Keratinocyte (primary cell): ENCODE measurements around the gene STRIP1. TPM values are rescaled to one million over a fixed set of nuclear protein-coding genes. Genes with fewer than 3 reads are reported as not detected.

Experiments
- DNase-seq: peaks from one replicate; pipeline ENCODE4 v3.0.0-alpha.2; 2011; ENCODE audit warnings: low read depth, missing footprints, low spot score
- FAIRE-seq: peaks from 2 replicates; lab custom pipeline; 2011; peaks lifted over from hg19 to GRCh38; lab: Jason Lieb, UNC
- H2AFZ ChIP-seq: 2 replicates; pipeline ENCODE4 v1.6.0; 2012; ENCODE audit warnings: low read length, control low read depth, inconsistent platforms; ENCODE audit not compliant: control insufficient read depth
- H3K27ac ChIP-seq: 2 replicates; pipeline ENCODE4 v1.5.1; 2011; ENCODE audit warnings: low read length; ENCODE audit not compliant: control insufficient read depth, insufficient read depth
- H3K27me3 ChIP-seq: 3 replicates; pipeline ENCODE4 v1.6.0; 2011; ENCODE audit warnings: low read length; ENCODE audit not compliant: control insufficient read depth, insufficient read depth; ENCODE audit errors: extremely low read depth
- H3K36me3 ChIP-seq, 2 experiments: 2 replicates in 1 of 2; 3 replicates in 1 of 2; pipeline ENCODE4 v1.5.1; 2011; ENCODE audit warnings: low read length in 2 of 2, mild to moderate bottlenecking in 1 of 2; ENCODE audit not compliant: control insufficient read depth in 2 of 2, insufficient read depth in 2 of 2; ENCODE audit errors: extremely low read depth in 1 of 2
- H3K4me1 ChIP-seq: 3 replicates; pipeline ENCODE4 v1.5.1; 2011; ENCODE audit warnings: low read length; ENCODE audit not compliant: control insufficient read depth, insufficient read depth; ENCODE audit errors: extremely low read depth
- H3K4me2 ChIP-seq: 3 replicates; pipeline ENCODE4 v1.6.0; 2011; ENCODE audit warnings: low read depth, low read length; ENCODE audit not compliant: control insufficient read depth, insufficient read depth; ENCODE audit errors: extremely low read depth
- H3K4me3 ChIP-seq, 3 experiments: fragments of 200-600 bp in 1 of 3; sonication (generic) in 1 of 3; 2 replicates in 2 of 3; 3 replicates in 1 of 3; pipeline ENCODE4 v1.5.1; 2011 to 2016; ENCODE audit warnings: low read length in 3 of 3, mild to moderate bottlenecking in 3 of 3, control low read depth in 2 of 3, inconsistent platforms in 1 of 3, low read depth in 1 of 3, mixed read lengths in 1 of 3, mixed run types in 1 of 3, moderate library complexity in 1 of 3; ENCODE audit not compliant: control insufficient read depth in 2 of 3, insufficient read depth in 2 of 3; ENCODE audit errors: extremely low read depth in 1 of 3
- H3K79me2 ChIP-seq: 2 replicates; pipeline ENCODE4 v1.6.0; 2012; ENCODE audit warnings: low read length; ENCODE audit not compliant: control insufficient read depth, insufficient read depth
- H3K9ac ChIP-seq: 3 replicates; pipeline ENCODE4 v1.6.0; 2011; ENCODE audit warnings: low read length; ENCODE audit not compliant: control insufficient read depth, insufficient read depth; ENCODE audit errors: extremely low read depth
- H3K9me1 ChIP-seq: 3 replicates; pipeline ENCODE4 v1.6.0; 2011; ENCODE audit warnings: low read length; ENCODE audit not compliant: control insufficient read depth, insufficient read depth; ENCODE audit errors: extremely low read depth
- H3K9me3 ChIP-seq: 2 replicates; pipeline ENCODE4 v1.5.1; 2012; ENCODE audit warnings: low read depth, low read length; ENCODE audit not compliant: control insufficient read depth
- H4K20me1 ChIP-seq: 3 replicates; pipeline ENCODE4 v1.6.0; 2011; ENCODE audit warnings: low read length; ENCODE audit not compliant: control insufficient read depth, insufficient read depth; ENCODE audit errors: extremely low read depth
- EZH2 ChIP-seq: IDR thresholded peaks from one replicate; pipeline ENCODE4 v1.6.1; 2012; ENCODE audit warnings: inconsistent platforms, mild to moderate bottlenecking, low read length, moderate library complexity
- dilution Hi-C: fragments of 300-500 bp; cut with MboI; formaldehyde crosslinking; loops from one replicate; pipeline ENCODE4 v1.7.0; 2020; ENCODE audit warnings: low sequenced_read_pairs; ENCODE audit not compliant: extremely low pct_ligation_motif_present
- polyA plus RNA-seq, 5 experiments: library from polyadenylated mRNA; depleted of rRNA in 3 of 5; stranded (reverse) in 3 of 5; stranded (forward) in 1 of 5; unstranded in 1 of 5; fragments of >200 nt; gene quantifications; 1 replicate in 1 of 5; 2 replicates in 3 of 5; 3 replicates in 1 of 5; pipeline versions ENCODE4 v1.2.1 to v1.2.3, GENCODE V29; 2011 to 2012; ENCODE audit warnings: missing spikeins in 2 of 5, low read depth in 1 of 5, low replicate concordance in 1 of 5
- TF ChIP-seq, protein P1 (sequence below), 3 experiments: IDR thresholded peaks in 1 of 3; conservative IDR thresholded peaks in 1 of 3; optimal IDR thresholded peaks in 1 of 3; 2 replicates in 2 of 3; 3 replicates in 1 of 3; pipeline versions ENCODE3 to v1.5.1; 2011; ENCODE audit warnings: low read length in 3 of 3, mild to moderate bottlenecking in 3 of 3, moderate library complexity in 2 of 3, control low read depth in 1 of 3, inconsistent platforms in 1 of 3; ENCODE audit not compliant: insufficient read depth in 2 of 3; ENCODE audit errors: extremely low read depth in 1 of 3

STRIP1 gene
- polyA plus RNA-seq, 1 donor (not counting 4 experiments of a cell fraction or from before 2014, with no cell fraction given), result 24.6 TPM

- Histone ChIP-seq H3K9ac (no peak overlapping the region), H3K4me3 (no peak overlapping the region), H3K27ac (no peak overlapping the region), H3K9me1 (peaks cover 3% of the 10 kb centered on the region), H3K27me3 (no peaks in the 10 kb centered on the region), H2AFZ (no peak overlapping the region), H3K4me2 (no peak overlapping the region), H3K36me3 (peaks cover 0 to 3% of the 10 kb centered on the region in 2 experiments), H3K4me1 (no peaks in the 10 kb centered on the region), H3K79me2 (peaks cover 46% of the 10 kb centered on the region), H3K9me3 (no peaks in the 10 kb centered on the region), H4K20me1 (no peaks in the 10 kb centered on the region)
- dilution Hi-C loops, result no loop called here
- TF ChIP-seq EZH2, result no peak
- TF ChIP-seq, protein P1, sequence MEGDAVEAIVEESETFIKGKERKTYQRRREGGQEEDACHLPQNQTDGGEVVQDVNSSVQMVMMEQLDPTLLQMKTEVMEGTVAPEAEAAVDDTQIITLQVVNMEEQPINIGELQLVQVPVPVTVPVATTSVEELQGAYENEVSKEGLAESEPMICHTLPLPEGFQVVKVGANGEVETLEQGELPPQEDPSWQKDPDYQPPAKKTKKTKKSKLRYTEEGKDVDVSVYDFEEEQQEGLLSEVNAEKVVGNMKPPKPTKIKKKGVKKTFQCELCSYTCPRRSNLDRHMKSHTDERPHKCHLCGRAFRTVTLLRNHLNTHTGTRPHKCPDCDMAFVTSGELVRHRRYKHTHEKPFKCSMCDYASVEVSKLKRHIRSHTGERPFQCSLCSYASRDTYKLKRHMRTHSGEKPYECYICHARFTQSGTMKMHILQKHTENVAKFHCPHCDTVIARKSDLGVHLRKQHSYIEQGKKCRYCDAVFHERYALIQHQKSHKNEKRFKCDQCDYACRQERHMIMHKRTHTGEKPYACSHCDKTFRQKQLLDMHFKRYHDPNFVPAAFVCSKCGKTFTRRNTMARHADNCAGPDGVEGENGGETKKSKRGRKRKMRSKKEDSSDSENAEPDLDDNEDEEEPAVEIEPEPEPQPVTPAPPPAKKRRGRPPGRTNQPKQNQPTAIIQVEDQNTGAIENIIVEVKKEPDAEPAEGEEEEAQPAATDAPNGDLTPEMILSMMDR (optimal IDR thresholded peaks at IDR 0.05 in 1 of 3, IDR thresholded peaks at IDR 0.05 in 1 of 3, conservative IDR thresholded peaks at IDR 0.05 in 1 of 3; ENCODE audit: extremely low read depth in 1 of 3, insufficient read depth in 2 of 3, low read length in 3 of 3), result no peak
- DNase-seq, result no peak
- no peak for FAIRE-seq
Measured at GRCh38 chr1:109996476-109996875, 37.9 kb upstream of the STRIP1 start.

DNA sequence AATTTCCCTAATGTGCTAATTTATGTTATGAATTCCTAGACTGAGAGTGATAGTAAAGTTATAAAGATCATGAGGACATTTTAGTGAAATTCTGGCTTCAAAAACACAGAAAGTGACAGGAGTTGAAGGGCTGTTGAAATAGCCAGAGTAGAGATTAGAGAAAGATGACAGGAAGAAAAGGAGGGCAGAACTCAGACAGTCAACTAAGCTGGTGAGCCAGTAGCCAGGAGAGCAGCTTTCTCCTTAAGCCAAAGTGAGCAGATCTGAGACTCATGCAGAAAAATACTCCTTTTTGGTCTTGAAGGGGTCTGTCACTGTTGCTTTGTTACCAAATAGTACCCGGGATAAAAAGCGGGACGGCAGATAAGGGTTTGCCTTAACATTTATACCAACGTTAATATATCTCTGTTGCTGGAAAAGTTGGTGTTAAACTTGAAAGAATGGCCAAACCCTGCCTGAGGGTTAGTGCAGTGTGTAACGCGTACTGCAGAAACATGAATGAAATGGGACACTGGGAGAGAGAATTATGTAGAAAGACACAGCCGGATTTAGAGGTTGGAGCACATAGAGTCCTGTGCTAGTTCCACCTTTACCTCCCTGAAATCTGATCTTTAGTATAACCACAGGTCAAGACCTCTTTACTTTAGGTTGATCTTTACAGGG is 37.1 kb upstream of the STRIP1 start:
- no peak for FAIRE-seq
- TF ChIP-seq, protein P1 (optimal IDR thresholded peaks at IDR 0.05 in 1 of 3, IDR thresholded peaks at IDR 0.05 in 1 of 3, conservative IDR thresholded peaks at IDR 0.05 in 1 of 3; ENCODE audit: extremely low read depth in 1 of 3, insufficient read depth in 2 of 3, low read length in 3 of 3), result no peak
- no peak for TF ChIP-seq EZH2
- no peak for DNase-seq
- Histone ChIP-seq H3K4me2 (no peak overlapping the region), H3K79me2 (peaks cover 44% of the 10 kb centered on the region), H3K27ac (no peak overlapping the region), H2AFZ (no peak overlapping the region), H3K4me3 (no peak overlapping the region), H3K4me1 (peaks cover 2% of the 10 kb centered on the region), H3K9me3 (no peaks in the 10 kb centered on the region), H3K27me3 (no peaks in the 10 kb centered on the region), H3K9ac (no peak overlapping the region), H3K9me1 (peaks cover 3% of the 10 kb centered on the region), H4K20me1 (no peaks in the 10 kb centered on the region), H3K36me3 (peaks cover 0 to 3% of the 10 kb centered on the region in 2 experiments)
- dilution Hi-C loops, result no loop called here
